Activated CD4-positive, alpha-beta T cell treated with anti-CD3 and anti-CD28 coated beads, Interleukin-2, amount 10 ng/mL, durations not matched to agents 7 days and 5 days (primary cell): ENCODE measurements around the gene ECEL1. TPM values are rescaled to one million over a fixed set of nuclear protein-coding genes. Genes with fewer than 3 reads are reported as not detected.
A peak's percentile ranks its signal among the peaks of the same experiment; 100 is the strongest.

Experiments used
- CTCF ChIA-PET: fragments of 350-600 bp; sonication (Branson Sonifier 250); formaldehyde crosslinking; loops from one replicate; lab custom pipeline; 2021; ENCODE audit warnings: antibody characterized with exemption; lab: Charles Lee
- POLR2A ChIA-PET: fragments of 350-600 bp; sonication (Branson Sonifier 250); formaldehyde crosslinking; loops from one replicate; lab custom pipeline; 2021; ENCODE audit warnings: antibody characterized with exemption; lab: Charles Lee
- DNase-seq: peaks from one replicate; pipeline ENCODE4 v3.0.0-alpha.2; 2020
- H3K27ac Mint-ChIP-seq: one replicate; pipeline ENCODE4 v1.8.0; 2021; ENCODE audit warnings: mild to moderate bottlenecking, moderate library complexity, mixed read lengths
- H3K27me3 Mint-ChIP-seq: one replicate; pipeline ENCODE4 v1.8.0; 2021; ENCODE audit warnings: mixed read lengths
- H3K36me3 Mint-ChIP-seq: one replicate; pipeline ENCODE4 v1.8.0; 2021; ENCODE audit warnings: low read depth, mixed read lengths
- H3K4me1 Mint-ChIP-seq: one replicate; pipeline ENCODE4 v1.8.0; 2021; ENCODE audit warnings: mixed read lengths
- H3K4me3 Mint-ChIP-seq: one replicate; pipeline ENCODE4 v1.8.0; 2021; ENCODE audit warnings: mild to moderate bottlenecking, moderate library complexity, mixed read lengths
- H3K9me3 Mint-ChIP-seq: one replicate; pipeline ENCODE4 v1.8.0; 2021; ENCODE audit warnings: mixed read lengths
- total RNA-seq, 2 experiments: library from RNA; stranded (reverse); gene quantifications; one replicate each; pipeline ENCODE4 v1.2.3, GENCODE V29; 2021

Gene ECEL1
- total RNA-seq, 2 experiments from 2014 or later: not detected

DNA sequence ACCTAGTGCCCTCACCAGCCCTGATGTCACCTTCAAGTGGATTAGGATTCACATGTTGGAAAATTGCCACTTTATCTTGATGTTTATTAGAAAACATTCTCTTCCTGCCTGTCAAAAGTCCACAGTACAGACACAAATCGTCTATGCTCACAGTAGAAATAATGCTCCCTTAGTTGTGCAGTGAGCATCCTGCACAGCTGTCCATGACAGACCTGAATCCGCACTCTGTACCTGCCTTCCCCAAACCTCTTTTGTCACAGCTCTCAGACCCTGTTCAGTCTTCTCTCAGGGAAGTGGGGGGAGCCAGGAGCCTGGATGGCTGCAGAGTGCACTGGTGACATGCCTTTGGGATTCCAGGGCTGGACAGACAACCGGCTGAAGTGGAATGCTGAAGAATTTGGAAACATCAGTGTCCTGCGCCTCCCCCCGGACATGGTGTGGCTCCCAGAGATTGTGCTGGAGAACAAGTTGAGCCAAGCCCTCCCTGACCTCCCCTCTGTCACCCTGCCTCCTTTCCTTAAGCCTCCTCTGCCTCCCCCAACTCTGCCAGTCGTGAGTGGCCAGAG is 40.4 kb upstream of the ECEL1 start:
- H3K4me1 Mint-ChIP-seq: peaks cover 18% of the 10 kb centered on the region
- CTCF ChIA-PET: no interaction called here
- DNase-seq: no peak
- POLR2A ChIA-PET: no interaction called here
- H3K36me3 Mint-ChIP-seq: no peaks in the 10 kb centered on the region
- peaks cover 10% of the 10 kb centered on the region for H3K27me3 Mint-ChIP-seq
- H3K27ac Mint-ChIP-seq: no peak overlapping the region
- no peak overlapping the region for H3K4me3 Mint-ChIP-seq
- H3K9me3 Mint-ChIP-seq: no peaks in the 10 kb centered on the region

DNA sequence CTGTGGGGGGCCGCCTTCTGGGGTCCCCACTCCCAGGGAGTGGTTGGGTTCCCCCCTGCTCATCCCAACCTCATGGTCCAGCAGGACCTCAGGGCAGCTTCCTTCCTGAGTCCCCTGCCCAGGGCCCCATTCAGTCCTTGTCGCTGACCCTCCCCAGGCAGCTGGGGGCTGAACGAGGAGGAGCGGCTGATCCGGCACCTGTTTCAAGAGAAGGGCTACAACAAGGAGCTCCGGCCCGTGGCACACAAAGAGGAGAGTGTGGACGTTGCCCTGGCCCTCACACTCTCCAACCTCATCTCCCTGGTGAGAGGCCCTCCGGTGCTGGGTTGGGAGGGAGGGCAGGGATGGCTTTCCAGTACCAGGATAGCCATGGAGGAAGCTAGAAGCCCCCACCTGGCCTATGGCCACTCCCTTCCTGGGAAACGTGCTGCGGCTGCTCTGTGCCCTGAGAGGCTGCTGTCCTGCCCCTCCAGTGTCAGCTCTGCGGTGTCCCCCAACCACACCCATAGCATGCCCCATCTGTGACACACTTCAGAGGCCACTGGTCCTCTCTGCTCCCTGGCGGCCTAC is 38.8 kb upstream of the ECEL1 start:
- Mint-ChIP-seq H3K27me3 (peaks cover 15% of the 10 kb centered on the region), H3K9me3 (no peaks in the 10 kb centered on the region), H3K36me3 (no peaks in the 10 kb centered on the region), H3K27ac (peak overlapping the region; percentile 19), H3K4me1 (peaks cover 19% of the 10 kb centered on the region), H3K4me3 (no peak overlapping the region)
- ChIA-PET CTCF (interaction anchor here (0.5 to 1.0 kb wide), 4 partner anchors 10 to 651 kb away, joined by 3 read pairs; partner anchors contain the start of gene INPP5D), POLR2A (no interaction called here)
- DNase-seq: no peak

DNA sequence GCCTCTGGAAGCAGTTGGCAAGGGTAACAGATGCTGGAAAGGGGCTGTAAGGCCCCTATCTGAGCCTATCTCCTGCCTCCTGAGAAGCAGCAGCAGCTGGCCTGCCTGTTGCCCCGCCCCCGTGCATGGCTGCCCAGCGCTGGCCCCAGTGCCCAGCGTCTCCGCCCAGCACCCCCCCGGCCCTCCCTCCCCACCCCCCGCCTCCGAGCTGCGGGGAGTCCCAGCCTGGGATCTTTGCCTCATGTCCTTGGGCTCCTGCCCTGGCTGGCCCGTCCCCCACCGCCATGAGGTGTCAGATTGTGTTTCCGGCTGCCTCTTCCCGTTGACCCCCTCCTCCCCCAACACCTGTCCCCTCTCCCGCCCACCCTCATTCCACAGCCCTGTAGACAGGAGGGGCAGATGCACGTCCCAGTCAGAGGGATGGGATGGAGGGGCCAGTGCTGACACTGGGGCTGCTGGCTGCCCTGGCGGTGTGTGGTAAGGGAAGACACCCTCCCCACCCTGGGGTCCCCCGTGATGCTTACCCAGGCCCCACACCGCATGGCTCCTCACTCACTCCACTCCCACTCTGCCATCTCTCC is 38.2 kb upstream of the ECEL1 start, which contains the start of gene CHRND:
CHRND (plus strand) TSS at position 370 of the 581 bp plus-strand sequence; CDS start at position 426, 56 bp downstream.
- peaks cover 17% of the 10 kb centered on the region for H3K27me3 Mint-ChIP-seq
- no peaks in the 10 kb centered on the region for H3K9me3 Mint-ChIP-seq
- ChIA-PET POLR2A (no interaction called here), CTCF (interaction anchor here (0.5 to 1.0 kb wide), 3 partner anchors 9 to 650 kb away, joined by 3 read pairs; no protein-coding TSS in a partner anchor)
- H3K36me3 Mint-ChIP-seq: no peaks in the 10 kb centered on the region
- DNase-seq: no peak
- no peak within 1 kb of the TSS for H3K4me3 Mint-ChIP-seq
- H3K27ac Mint-ChIP-seq: peak within 1 kb of the TSS; percentile 19
- peaks cover 20% of the 10 kb centered on the region for H3K4me1 Mint-ChIP-seq

DNA sequence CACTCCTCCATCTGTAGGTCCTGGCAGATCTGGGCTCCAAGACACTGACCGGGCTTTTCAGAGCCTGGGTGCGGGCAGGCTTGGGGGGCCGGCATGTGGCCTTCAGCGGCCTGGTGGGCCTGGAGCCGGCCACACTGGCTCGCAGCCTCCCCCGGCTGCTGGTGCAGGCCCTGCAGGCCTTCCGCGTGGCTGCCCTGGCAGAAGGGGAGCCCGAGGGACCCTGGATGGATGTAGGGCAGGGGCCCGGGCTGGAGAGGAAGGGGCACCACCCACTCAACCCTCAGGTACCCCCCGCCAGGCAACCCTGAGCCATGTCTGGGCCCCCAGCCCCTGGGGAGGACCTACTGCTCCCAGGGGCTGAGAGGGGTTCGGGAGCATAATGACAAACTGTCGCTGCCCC is 37.6 kb upstream of the ECEL1 start:
- no peak overlapping the region for H3K27ac Mint-ChIP-seq
- H3K4me1 Mint-ChIP-seq: peaks cover 20% of the 10 kb centered on the region
- no peak for DNase-seq
- peaks cover 17% of the 10 kb centered on the region for H3K27me3 Mint-ChIP-seq
- H3K4me3 Mint-ChIP-seq: no peak overlapping the region
- ChIA-PET POLR2A (no interaction called here), CTCF (no interaction called here)
- no peaks in the 10 kb centered on the region for H3K9me3 Mint-ChIP-seq
- no peaks in the 10 kb centered on the region for H3K36me3 Mint-ChIP-seq

DNA sequence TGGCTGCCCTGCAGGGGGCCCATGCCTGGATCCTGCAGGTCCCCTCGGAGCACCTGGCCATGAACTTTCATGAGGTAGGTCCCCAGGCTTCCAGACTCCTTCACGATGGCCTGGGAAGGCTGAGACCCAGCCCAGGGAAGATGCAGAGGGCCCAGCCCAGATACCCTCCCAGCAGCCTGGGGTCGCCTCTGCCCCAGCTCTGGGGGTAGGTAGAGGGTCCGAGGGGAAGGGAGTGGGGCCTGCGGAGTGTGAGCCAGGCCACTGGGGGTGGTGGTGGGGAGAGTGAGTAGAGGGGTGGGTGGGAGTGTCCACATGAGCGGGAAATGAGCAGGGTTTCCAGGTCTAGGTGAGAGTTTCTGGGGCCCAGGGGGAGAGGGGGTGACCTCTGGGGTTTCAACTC is 37.1 kb upstream of the ECEL1 start:
- Mint-ChIP-seq H3K9me3 (no peaks in the 10 kb centered on the region), H3K27ac (no peak overlapping the region), H3K4me1 (peaks cover 20% of the 10 kb centered on the region), H3K4me3 (no peak overlapping the region), H3K27me3 (peaks cover 17% of the 10 kb centered on the region), H3K36me3 (no peaks in the 10 kb centered on the region)
- ChIA-PET CTCF (interaction anchor here (1.3 kb wide), 1 partner anchor 9 kb away, joined by 3 read pairs; no protein-coding TSS in a partner anchor), POLR2A (no interaction called here)
- no peak for DNase-seq

DNA sequence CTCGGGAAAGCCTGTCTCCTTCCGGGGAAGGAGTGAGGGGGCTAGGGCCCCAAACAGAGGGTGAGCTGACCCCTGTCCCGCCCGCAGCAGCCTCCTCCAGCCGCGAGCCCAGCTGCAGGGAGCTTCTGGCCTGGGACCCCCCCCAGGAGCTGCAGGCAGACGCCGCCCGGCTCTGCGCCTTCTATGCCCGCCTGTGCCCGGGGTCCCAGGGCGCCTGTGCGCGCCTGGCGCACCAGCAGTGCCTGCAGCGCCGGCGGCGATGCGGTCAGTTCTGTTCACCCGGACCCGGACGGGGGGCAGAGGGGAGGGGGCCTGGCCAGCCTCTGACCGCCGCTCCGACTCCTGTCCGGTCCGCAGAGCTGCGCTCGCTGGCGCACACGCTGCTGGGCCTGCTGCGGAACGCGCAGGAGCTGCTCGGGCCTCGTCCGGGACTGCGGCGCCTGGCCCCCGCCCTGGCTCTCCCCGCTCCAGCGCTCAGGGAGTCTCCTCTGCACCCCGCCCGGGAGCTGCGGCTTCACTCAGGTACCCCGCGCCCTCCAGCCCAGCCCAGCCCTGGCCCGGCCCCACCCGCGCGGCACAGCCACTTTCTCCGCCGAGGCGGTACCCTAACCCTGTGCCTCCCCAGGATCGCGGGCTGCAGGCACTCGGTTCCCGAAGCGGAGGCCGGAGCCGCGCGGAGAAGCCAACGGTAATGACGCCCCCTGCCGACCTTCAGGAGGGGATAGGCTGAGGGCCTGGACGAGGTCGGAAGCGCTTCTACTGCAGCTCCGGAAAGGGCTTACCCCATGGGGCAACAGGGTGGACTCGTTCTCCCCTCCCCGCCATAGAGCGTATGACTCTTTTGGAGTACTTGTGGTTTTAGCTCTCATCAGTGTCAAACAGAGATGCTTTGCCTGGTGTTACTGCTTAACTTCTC is 36.3 kb upstream of the ECEL1 start:
- CTCF ChIA-PET: interaction anchor here (1.1 to 1.3 kb wide), 2 partner anchors 8 to 24 kb away, joined by 3 read pairs; no protein-coding TSS in a partner anchor
- H3K4me1 Mint-ChIP-seq: peaks cover 16% of the 10 kb centered on the region
- no peaks in the 10 kb centered on the region for H3K9me3 Mint-ChIP-seq
- H3K36me3 Mint-ChIP-seq: no peaks in the 10 kb centered on the region
- no peak overlapping the region for H3K27ac Mint-ChIP-seq
- H3K27me3 Mint-ChIP-seq: peaks cover 17% of the 10 kb centered on the region
- H3K4me3 Mint-ChIP-seq: no peak overlapping the region
- peak; percentile 23 for DNase-seq
- POLR2A ChIA-PET: no interaction called here

DNA sequence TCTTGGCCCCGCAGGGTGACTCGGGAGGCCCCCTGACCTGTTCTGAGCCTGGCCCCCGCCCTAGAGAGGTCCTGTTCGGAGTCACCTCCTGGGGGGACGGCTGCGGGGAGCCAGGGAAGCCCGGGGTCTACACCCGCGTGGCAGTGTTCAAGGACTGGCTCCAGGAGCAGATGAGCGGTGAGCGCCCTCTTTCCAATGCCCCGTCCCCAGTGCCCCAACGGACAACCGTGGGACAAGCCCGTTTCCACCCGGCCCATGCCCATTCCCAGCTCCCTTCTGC is 35.7 kb upstream of the ECEL1 start:
- H3K27ac Mint-ChIP-seq: no peak overlapping the region
- H3K36me3 Mint-ChIP-seq: no peaks in the 10 kb centered on the region
- H3K4me1 Mint-ChIP-seq: peaks cover 10% of the 10 kb centered on the region
- H3K4me3 Mint-ChIP-seq: no peak overlapping the region
- H3K27me3 Mint-ChIP-seq: peaks cover 17% of the 10 kb centered on the region
- no peaks in the 10 kb centered on the region for H3K9me3 Mint-ChIP-seq
- DNase-seq: no peak
- POLR2A ChIA-PET: no interaction called here
- CTCF ChIA-PET: interaction anchor here (1.1 kb wide), 1 partner anchor 23 kb away, joined by 3 read pairs; no protein-coding TSS in a partner anchor

DNA sequence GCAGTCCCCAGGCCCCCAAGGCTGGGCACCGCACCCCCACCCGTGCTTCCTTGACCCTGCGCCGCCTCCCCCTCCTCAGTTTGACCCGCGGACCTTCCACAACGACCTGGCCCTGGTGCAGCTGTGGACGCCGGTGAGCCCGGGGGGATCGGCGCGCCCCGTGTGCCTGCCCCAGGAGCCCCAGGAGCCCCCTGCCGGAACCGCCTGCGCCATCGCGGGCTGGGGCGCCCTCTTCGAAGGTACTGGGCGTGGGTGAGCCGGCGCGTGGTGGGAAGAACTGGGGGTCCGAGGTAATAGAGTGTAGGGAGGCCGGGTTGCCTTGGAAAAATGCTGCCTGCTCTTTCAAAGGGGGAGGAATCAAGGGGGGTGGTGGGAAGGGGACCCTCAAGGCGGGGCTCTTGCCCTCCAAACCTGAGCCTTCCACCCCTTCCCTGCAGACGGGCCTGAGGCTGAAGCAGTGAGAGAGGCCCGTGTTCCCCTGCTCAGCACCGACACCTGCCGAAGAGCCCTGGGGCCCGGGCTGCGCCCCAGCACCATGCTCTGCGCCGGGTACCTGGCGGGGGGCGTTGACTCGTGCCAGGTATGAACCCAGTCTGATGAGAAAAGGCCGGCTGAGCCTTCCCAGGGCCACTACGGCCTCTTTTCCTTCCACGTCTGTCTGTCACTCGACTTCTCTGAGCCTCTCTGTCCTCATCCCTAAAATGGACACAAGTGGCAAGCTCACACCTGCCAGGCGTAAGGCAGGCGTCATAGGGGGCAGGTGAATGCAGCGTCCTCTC is 35.2 kb upstream of the ECEL1 start:
- Mint-ChIP-seq H3K27me3 (peaks cover 17% of the 10 kb centered on the region), H3K9me3 (no peaks in the 10 kb centered on the region), H3K4me1 (peaks cover 8% of the 10 kb centered on the region), H3K36me3 (no peaks in the 10 kb centered on the region), H3K27ac (no peak overlapping the region), H3K4me3 (no peak overlapping the region)
- POLR2A ChIA-PET: no interaction called here
- CTCF ChIA-PET: interaction anchor here (0.8 kb wide), 1 partner anchor 50 kb away, joined by 3 read pairs; no protein-coding TSS in a partner anchor
- no peak for DNase-seq

DNA sequence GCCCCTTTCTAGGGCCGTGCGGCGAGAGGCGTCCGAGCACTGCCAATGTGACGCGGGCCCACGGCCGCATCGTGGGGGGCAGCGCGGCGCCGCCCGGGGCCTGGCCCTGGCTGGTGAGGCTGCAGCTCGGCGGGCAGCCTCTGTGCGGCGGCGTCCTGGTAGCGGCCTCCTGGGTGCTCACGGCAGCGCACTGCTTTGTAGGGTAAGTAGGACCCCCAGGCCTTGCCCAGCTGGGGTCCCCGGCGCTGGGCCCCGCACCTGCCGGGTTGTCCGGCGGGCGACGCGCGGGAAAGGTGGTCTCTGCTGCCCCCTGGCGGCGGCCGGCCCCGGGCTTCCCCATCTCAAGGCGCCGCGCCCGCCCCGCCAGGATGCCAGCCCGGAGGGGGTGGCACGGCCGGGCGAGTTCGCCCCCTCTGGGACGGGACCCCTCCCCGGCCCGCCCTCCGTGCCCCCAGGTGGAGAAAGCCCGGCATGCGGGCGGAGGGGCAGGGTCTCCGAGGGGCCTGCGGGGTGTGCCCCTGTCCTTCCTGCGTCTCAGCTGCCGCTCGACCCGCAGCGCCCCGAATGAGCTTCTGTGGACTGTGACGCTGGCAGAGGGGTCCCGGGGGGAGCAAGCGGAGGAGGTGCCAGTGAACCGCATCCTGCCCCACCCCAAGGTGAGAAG is 34.5 kb upstream of the ECEL1 start:
- H3K36me3 Mint-ChIP-seq: no peaks in the 10 kb centered on the region
- H3K27ac Mint-ChIP-seq: no peak overlapping the region
- DNase-seq: peak; percentile 59
- H3K9me3 Mint-ChIP-seq: no peaks in the 10 kb centered on the region
- POLR2A ChIA-PET: no interaction called here
- H3K4me1 Mint-ChIP-seq: peaks cover 8% of the 10 kb centered on the region
- peaks cover 17% of the 10 kb centered on the region for H3K27me3 Mint-ChIP-seq
- H3K4me3 Mint-ChIP-seq: no peak overlapping the region
- CTCF ChIA-PET: interaction anchor here (0.8 to 1.2 kb wide), 3 partner anchors 51 to 609 kb away, joined by 3 read pairs; no protein-coding TSS in a partner anchor

DNA sequence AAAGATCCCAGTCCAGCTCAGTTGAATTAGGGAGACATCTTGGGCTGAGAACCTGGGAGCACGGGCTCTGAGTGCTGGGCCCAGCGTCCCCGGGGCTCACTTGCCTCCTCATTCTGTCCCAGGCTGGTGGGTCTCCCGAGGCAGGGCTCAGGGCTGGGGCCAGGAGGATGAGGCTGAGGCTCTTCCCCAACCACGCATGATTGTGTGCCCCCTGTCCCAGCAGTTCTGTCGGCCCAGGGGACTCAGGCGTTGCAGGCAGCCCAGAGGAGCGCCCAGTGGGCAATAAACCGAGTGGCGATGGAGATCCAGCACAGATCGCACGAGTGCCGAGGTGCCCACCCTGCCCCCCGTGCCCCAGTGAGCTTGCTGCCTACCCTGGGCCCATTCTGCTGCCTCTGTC is 33.5 kb upstream of the ECEL1 start:
- H3K4me3 Mint-ChIP-seq: no peak overlapping the region
- ChIA-PET CTCF (interaction anchor here (1.2 to 1.3 kb wide), 2 partner anchors 30 to 91 kb away, joined by 3 read pairs; no protein-coding TSS in a partner anchor), POLR2A (no interaction called here)
- H3K27me3 Mint-ChIP-seq: peaks cover 17% of the 10 kb centered on the region
- no peak for DNase-seq
- H3K4me1 Mint-ChIP-seq: peaks cover 8% of the 10 kb centered on the region
- no peaks in the 10 kb centered on the region for H3K9me3 Mint-ChIP-seq
- H3K36me3 Mint-ChIP-seq: no peaks in the 10 kb centered on the region
- H3K27ac Mint-ChIP-seq: no peak overlapping the region

DNA sequence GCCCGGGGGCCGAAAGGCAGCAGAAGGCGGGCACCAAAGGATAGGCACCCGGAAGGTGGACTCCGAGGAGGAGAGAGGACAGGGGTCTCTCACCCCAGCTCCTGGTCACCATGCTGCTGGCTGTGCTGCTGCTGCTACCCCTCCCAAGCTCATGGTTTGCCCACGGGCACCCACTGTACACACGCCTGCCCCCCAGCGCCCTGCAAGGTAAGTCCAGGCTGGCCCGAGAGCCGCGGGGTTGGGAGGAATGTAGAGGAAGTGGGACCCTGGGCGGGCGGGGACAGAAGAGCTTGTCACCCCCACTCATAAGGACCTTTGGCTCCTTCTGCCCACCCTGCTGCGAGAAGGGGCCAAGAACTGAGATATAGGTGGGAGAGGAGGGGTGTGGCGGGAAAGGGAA is 32.9 kb upstream of the ECEL1 start:
- Mint-ChIP-seq H3K4me3 (no peak overlapping the region), H3K9me3 (no peaks in the 10 kb centered on the region), H3K27ac (no peak overlapping the region), H3K36me3 (no peaks in the 10 kb centered on the region), H3K27me3 (peaks cover 17% of the 10 kb centered on the region), H3K4me1 (peaks cover 8% of the 10 kb centered on the region)
- POLR2A ChIA-PET: no interaction called here
- CTCF ChIA-PET: interaction anchor here (1.3 kb wide), 1 partner anchor 31 kb away, joined by 3 read pairs; no protein-coding TSS in a partner anchor
- no peak for DNase-seq
